MM.1S (cell line): Measurements from ENCODE around the gene SP100.

ENCODE experiments used
- CTCF ChIP-seq: fragments of 300-600 bp; sonication (generic); IDR thresholded peaks from 2 replicates; pipeline ENCODE4 v1.5.1; 2016; ENCODE audit warnings: antibody characterized with exemption, low read length, mixed read lengths
- EZH2 ChIP-seq: fragments of 300-600 bp; sonication (generic); optimal IDR thresholded peaks from 2 replicates; pipeline ENCODE3; 2017; ENCODE audit warnings: low read depth, mild to moderate bottlenecking, antibody characterized with exemption, low read length, mixed read lengths

GRCh38 chr2:230503798-230504197 is 87.8 kb downstream of the SP100 start:
- TF ChIP-seq CTCF (no peak), EZH2 (no peak)
